ENCODE results near the gene AGBL3.
"Not testable (repeated sequence)": the region's sequence is repeated elsewhere in the genome, so short reads cannot be mapped to it uniquely, and the experiment has no call there.

Gene AGBL3

DNA sequence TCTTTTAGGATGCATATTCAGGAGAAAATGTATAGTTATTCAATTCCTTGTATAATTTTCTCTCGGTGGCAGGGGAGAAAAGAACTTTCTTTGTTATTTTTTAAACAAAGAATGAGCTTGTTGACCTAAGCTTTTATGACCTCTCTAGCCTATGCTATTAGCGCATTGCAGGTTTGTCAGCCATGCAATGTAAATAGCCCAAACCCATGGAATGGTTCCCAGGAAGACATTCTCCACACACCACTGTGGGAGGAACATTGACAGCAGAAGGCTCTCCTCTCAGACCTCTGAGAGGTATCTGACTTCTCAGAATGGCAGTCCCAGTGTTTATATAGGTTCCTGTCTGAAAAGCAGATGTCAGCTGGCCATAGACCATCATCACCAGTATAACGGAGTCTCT is 19.6 kb upstream of the AGBL3 start:
- DNase-seq = no peak

DNA sequence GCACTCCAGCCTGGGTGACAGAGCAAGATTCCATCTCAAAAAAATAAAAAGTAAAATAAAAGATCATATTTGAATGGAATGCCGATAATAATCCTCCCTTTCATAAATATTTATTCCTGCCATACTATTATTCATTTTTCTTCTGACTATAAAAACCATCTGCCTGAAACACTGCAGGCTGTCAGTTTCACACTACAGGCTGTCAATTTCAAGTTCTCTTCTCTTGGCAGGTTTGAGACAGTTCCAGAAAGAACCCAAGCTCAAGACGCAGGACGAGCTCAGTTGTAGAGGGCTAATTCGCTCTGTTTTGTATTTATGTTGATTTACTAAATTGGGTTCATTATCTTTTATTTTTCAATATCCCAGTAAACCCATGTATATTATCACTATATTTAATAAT is 18.2 kb upstream of the AGBL3 start:
- DNase-seq = no peak

DNA sequence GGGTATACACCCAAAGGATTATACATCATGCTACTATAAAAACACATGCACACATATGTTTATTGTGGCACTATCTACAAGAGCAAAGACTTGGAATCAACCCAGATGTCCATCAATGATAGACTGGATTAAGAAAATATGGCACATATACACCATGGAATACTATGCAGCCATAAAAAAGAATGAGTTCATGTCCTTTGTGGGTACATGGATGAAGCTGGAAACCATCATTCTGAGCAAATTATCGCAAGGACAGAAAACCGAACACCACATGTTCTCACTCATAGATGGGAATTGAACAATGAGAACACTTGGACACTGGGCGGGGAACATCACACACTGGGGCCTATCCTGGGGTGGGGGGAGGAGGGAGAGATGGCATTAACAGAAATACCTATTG is 4.7 kb upstream of the AGBL3 start:
- not testable (repeated sequence) for DNase-seq

DNA sequence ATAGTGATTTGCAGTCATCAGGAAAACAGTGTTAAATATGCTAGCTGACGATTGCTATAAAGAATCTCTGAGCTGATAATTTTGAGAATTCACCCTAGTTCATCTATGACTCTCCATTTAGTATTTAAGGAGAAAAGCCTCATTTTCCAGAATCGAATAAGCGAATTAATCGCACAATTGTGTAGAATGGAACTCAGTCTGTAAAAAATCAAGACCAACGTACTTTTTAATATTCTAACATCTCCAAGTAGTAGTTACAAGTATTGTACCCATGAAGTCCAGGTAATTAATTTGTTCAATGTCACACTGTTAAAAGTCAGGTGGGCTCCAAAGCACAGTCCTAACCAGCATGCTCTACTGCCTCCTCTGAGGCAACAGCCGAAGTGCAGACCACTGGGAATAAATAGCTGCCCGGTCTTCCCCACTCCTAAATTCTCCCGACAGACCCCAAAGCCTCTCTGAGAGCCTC is 380 bp upstream of the AGBL3 start:
- DNase-seq = no peak

DNA sequence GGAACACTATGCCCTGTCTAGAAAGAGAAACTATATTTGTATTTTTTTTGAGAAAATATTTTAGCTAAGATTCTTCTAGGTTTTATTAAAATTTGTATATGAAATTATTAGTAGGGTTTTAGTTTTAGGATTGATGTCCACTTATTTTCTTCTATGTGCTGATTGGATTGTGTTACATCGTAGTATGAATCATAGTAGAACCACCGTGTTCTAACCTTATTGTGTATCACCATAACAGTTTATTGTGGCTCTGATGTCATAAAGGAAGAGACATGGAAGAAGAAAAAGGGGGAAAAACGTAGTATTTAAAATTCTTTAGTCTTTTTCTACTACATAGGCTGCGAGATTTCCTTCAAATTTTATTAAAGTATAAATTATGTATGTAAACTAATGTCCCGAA is 1.9 kb downstream of the AGBL3 start:
- no peak for DNase-seq

DNA sequence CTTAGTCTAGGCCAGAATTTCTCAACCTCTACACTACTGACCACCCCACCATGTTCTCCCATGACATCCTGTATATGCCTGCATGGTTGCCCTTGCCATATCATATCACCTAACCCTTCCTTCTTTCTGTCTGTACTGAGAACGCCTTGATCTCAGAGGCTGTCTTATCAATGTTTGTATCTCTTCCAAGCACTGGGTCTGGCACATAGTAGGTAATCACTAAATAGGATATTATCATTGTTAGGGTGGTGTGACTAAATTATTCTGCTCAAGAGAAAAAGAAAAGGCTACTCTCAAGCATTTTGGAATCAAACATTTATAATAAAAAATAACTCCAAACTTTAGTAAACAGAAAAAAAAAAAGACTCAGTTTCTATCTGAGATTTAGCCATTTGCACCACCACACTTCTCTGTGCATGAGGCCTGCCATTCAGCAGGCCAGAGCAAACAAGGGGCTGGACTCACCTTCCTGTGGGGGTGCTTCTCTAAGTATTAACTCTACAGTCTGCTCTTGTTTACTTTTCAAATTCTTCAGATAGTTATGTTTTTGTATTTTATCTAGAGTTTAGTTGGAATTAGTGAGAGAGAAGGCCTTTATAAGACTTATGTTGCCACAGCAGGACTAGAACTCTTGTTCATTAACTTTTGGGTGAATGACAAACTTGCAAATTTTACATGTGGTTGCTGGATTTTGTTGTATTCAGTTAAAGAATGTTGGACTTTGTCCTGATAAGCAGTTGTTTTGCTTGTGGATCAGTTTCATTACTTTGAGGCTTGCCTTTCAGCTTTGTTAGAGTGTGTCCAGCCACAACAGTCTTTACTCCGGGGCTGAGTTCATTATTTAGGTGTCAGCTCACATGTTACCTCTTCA is 5.4 kb downstream of the AGBL3 start:
- no peak for DNase-seq

DNA sequence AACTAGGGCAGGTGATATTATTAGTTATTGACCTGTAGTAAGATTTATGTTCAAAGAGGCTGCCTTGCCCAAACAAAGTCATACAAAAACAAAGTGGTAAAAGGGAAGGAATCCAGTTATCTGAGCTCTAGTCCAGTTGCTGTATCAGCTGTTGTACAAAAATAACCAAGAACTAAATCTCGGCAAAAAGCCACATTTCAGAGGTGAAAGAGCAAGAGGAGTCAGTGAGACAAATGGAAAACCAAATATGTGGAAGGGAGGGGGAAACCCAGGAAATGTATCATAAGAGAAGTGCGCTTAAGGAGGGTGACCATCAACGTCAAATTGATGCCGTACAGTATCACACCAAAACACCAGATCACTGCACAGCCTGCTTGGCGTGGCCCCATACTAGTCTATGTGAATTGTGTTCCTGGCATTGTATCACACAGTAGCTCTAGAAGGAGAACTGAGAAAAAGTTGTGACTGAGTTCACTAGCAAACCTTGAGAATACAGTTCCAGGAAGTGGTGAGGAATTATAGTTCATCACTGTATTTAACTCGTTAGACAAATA is 6.4 kb downstream of the AGBL3 start:
- no peak for DNase-seq

DNA sequence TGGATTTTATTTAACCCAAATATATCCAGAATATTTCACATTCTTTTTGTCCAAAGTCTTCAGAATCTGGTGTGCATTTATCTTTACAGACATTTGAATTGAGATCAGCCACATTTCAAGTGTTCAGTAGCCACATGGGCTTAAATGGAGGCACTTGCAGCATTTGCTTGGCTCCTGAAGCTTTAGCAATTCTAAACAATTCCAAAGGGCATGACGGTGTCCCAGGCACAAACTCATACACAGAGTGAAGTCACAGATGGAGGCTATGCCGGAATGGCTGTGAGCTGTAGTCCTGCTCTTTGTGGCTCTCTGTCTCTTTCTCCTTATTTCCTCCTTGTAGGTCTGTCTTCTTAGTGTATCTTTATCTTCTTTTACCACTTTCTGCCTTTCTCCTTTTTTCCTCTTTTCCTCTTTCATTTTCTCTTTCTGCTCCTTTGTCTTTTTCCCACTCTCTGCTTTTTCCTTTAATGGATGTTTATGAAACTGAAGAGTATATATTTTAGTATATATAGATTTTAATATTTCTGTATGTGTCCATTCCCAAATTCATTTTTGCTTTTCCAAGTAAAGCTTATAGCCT is 7.7 kb downstream of the AGBL3 start:
- DNase-seq = no peak

DNA sequence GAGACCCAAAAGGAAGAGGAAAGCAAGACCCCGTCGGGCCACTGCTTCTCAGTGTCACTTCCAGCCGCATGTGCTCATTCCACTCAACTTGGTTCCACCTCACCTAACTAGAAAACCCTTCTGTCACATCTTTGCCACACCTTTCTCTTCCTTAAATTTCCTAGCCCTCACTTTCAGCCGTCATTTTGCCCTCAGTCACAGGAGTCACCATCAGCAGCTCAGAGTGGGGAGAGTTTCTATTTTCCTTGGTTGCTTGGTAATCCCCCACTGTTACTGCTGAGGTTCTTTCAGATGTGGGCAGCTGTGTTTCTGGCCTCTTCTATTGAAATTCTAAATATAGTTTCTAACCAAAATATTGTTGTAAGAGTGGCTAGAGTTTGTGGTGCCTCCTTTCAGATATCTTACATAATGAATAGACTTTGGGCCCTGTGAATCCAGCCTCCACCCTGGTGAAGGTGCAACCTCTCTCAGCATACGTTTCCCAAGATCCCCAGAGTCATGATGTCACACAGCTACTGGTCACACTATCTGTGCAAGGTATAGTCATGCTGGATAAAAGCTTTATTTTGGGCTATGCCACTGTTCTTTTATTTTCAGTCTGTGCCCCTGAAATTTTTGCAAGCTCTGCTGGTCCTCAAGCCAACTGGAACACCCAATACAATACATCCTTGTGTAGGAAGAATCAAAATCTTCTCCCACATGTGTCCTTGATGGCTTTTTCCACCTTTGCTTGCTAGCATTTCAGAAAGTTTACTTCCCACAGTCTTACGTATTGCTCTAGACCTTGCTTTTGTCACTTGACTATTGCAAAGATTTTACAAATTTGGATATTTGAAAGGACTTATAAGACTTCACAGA is 9.2 kb downstream of the AGBL3 start:
- DNase-seq = no peak

DNA sequence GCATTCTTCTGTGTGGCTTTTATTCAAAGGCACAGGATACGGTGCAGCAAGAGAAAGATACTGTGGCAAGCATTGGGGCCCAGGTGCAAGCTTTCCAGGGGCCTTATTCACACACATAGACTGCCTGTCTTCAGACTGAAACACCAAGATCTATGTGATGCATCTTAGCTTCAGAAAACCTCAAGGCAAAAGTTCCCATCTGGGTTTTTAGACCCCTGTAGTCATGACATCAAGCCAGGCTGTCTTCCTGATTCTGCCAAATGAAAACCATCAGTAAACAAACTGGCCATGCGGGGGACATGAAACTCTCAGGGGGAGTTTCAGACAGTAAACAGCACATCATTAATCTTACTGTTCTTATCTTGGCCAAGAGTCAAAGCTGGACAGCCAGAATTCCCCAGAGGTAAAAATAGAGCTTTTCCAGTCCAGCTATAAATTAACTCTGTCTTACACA is 9.8 kb downstream of the AGBL3 start:
- no peak for DNase-seq

DNA sequence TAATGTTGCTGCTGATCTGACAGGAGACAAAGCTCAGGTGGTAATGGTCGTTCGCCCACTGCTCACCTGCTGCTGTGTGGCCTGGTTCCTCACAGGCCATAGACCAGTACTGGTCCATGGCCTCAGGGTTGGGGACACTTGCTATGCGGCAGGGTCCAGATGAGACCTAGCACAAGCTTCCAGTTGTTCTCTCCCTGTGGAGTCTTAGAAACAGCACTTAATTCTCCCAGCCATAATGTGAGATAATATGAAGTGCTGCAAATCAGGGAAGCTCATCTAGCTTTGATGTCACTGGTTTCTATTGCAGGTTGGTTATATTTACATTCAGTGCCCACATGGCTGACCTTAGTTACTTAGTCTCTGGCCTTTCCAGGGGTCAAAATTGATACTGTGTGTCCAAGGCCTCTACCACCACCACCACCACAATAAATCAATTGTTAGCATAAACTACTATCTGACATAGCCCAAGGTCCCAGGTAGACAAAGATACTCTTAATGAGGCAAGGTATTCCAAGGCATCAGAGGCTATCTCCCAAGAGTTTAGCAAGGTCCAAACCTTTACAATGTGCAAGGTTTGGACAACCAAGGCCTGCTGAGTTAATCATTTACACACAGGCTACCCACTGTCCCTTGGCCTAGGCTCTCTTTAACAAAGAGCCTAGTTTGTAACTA is 11.0 kb downstream of the AGBL3 start:
- no peak for DNase-seq

DNA sequence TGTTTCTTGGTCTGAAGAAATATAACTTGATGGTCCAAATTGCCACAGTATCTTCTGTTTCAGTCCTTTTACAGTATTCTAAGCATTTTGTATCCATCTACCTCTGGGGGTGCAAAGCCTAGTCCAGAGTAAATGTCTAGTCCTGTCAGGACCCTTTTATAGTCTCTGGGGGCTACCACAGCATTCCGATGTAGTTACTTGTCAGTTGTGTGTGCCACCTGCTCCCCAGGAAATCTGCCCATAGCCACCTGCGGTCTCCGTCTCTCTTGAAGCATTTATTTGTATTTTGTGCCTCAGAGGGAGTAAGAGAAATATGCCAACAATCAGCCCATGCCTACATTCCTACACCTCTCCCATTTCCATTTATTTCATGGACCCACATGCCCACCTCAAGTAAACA is 12.8 kb downstream of the AGBL3 start:
- no peak for DNase-seq

DNA sequence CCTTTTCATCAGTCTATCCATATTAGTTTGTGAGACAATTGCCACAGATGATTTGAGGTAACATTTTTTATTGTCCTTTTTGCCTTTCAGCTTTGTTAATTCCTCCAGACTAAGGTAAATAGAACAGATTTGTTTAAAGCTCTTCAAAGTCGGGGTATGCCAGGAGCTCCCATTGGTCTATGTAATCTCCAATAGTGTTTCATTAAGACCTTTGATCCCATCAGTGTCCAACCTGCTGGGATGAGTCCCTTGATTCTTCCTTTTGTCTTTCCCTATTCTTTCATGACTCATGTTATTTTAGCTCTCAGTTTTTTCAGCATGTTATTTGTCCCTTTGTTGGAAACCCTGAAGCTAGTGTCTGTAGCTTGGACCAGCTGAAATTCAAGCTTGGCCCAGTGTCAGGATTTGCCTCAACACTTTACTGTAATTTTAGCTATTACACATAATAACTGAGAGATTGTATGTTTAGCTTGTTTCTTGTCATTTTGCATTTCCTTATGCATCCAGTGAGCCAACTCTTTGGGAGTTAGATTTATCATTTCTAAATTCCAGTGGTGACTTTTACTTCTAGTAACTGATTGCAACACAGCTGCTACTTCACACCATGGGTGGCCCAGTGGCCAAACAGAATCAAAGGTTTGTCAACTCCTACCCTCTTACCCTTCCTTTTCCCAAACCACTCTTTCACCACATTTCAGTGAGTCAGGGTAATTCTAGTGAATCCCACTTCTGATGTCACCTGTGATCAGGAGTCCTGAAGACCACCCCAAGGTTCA is 15.3 kb downstream of the AGBL3 start:
- no peak for DNase-seq

DNA sequence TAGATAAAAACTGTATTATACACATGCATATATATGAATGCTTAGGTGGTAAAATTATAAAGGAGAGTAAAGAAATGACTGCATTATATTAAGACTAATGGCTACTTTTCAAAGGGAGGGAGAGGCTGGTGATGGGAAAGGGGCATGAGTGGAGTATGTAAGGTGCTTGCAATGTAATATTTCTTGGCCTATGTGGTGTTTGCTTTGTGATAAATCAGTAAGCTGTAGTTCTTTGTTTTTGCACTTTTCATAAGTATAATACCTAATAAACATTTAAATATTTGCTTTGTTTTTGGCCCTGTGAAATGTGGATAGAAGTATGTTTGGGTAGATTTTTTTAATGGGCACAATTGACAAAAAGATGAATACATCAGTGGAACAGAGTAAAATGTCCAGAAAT is 25.9 kb downstream of the AGBL3 start:
- DNase-seq = no peak

DNA sequence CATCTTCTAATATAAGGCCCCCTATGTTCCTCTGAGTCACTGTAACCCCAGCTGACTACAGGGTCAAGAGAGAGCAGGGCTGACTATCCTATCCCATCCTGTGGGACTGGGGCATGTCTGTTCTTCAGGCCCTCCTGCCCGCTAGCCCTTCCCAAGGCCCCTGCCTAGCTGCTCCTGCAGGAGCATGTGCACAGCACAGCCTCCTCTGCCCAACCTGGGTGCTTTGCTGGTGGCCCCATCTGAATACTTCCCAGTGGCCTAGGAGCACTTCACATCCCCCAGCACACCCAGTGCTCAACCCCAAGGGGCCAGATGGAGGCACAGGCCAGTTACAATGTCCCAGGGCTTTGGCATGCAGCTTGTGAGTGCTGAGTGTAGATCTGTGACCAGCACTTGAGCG is 37.3 kb downstream of the AGBL3 start:
- no peak for DNase-seq

DNA sequence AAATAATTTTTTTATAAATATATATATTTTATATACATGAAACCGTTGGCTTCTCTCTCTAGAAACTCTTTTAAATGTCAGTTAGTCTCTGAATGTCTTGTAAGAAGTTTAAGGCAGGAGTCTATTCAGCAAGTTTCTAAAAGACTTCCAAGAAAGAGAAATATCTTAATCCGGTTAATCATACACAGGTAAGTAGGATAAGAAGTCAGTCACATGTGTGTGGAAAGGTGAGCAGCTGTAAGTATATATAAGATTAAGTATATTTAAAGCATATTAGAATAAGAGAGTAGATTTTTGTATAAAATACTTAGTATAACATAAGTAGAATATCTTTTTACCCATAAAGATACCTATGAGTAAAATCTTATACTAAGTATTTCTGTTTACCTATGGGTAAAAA is 48.9 kb downstream of the AGBL3 start:
- no peak for DNase-seq

DNA sequence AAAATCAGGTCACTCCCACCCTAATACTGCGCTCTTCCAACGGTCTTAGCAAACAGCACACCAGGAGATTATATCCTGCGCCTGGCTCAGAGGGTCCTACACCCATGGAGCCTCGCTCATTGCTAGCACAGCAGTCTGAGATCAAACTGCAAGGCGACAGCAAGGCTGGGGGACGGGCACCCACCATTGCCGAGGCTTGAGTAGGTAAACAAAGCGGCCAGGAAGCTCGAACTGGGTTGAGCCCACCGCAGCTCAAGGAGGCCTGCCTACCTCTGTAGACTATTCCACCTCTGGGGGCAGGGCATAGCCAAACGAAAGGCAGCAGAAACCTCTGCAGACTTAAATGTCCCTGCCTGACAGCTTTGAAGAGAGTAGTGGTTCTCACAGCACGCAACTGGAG is 80.7 kb downstream of the AGBL3 start:
- not testable (repeated sequence) for DNase-seq

DNA sequence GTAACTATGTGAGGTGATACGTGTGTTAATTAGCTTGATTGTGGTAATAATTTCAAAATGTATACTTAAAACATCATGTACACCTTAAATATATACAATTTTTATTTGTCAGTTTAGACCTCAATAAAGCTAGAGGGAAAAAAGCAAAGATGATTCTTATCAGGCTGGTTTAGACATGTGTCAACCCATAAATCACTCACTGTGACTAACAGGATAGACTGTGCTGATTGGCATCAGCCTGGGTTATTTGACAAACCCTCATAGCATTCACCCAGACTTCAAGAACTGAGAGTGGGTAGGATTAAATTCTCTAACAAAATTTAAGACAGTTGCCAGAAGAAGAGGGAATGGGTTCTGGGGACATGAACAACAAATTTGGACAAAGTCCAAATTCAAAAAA is 87.8 kb downstream of the AGBL3 start:
- DNase-seq = no peak

DNA sequence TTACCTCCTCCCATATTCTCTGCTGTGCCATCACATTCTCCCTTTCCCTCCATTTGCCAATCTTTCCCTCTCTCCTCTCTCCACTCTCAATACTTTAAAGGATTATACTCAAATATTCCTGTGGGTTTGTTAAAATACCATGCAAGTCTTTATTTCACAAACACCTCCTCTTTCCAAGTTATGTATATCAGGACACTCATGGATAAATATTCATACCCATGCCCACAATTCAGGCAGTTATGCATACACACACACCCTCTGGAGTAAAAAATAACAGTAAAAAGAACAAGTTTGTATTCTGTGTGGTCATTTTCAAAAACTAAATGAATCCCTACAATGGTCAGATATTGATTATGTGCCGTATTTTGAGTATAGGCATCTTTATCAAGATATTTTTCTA is 88.2 kb downstream of the AGBL3 start:
- DNase-seq = no peak

DNA sequence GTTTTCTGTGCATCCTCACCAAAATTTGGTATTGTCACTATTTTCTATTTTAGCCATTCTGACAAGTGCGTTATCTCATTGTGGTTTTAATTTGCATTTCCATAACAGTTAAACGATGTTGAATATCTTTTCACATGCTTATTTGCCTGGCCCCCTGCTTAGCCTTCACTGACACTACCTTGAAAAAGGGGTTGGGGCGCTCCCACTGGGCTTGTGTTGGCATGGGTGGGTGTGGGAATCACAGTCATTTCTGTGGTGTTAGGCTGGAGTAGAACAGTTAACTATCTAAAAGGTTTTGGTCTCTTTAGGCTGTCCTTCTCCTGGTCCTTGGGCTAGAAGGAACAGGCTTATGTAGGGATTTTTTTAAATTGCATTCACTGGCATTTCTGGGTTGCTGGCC is 89.4 kb downstream of the AGBL3 start:
- DNase-seq = no peak

DNA sequence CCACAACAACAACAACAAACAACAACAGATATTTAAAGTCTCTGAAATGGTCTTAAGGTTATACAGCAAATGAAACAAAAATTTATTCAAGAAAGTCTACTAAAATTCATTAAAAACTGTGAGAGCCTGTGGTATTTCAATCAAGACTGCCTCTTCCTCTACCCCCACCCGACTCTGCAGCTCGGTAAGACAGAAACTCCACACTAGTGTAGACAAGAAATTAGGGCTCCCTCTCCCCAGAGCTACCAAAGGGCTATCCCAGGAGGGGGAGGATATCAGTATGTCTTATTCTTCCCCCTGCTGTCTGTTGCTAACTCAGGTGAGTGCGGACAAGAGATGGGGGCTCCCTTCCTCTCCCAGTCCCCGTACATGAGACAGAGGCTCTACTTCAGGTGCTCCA is 90.6 kb downstream of the AGBL3 start:
- DNase-seq = no peak

DNA sequence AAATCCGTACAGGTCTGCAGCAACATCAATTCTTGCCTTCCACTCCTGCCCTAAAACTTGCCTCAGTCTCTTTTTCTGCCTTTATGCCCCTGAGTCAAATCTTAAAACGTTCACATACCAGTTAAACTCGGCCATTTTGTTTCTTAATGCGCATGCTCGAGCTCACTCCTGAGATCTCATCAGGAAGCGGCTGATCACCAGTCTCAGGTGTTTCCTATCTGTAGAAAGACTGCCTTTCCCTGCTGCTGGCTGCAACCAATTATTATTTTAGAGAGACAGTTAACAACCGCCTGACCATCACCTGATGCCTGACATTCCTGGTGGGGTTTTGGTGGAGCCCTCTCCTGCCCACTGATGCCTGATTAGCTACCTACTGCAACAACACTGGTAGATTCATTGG is 91.3 kb downstream of the AGBL3 start:
- no peak for DNase-seq

Data from NCI-H2081 treated with DMSO at 0.1 percent for 48 hours (cell line).